ENCODE results near the gene SLC27A4.

The SLC27A4 gene

GRCh38 chr9:128369024-128369706 lies 28.8 kb downstream of the SLC27A4 start:
- no peak for DNase-seq

- DNase-seq: no peak
Observed at GRCh38 chr9:128370367-128370751, 30.0 kb downstream of the SLC27A4 start.

- DNase-seq: peak; percentile 97
Observed at GRCh38 chr9:128370752-128371629, 30.7 kb downstream of the SLC27A4 start, which contains the start of gene URM1. Gene URM1, plus strand, starts transcription at chr9:128371374. Its CDS starts 7 bp downstream, at chr9:128371381.

GRCh38 chr9:128371630-128372117 lies 31.3 kb downstream of the SLC27A4 start:
- DNase-seq: no peak

GRCh38 chr9:128372188-128372641 lies 31.9 kb downstream of the SLC27A4 start:
- no peak for DNase-seq

GRCh38 chr9:128372784-128373183 lies 32.5 kb downstream of the SLC27A4 start:
- no peak for DNase-seq

GRCh38 chr9:128374221-128374675 lies 33.9 kb downstream of the SLC27A4 start:
- no peak for DNase-seq

- DNase-seq: no peak
Observed at GRCh38 chr9:128375865-128376264, 35.5 kb downstream of the SLC27A4 start.

- no peak for DNase-seq
Observed at GRCh38 chr9:128382261-128382660, 41.9 kb downstream of the SLC27A4 start.

- DNase-seq: no peak
Observed at GRCh38 chr9:128383007-128383753, 42.9 kb downstream of the SLC27A4 start.

- no peak for DNase-seq
Observed at GRCh38 chr9:128383791-128384190, 43.5 kb downstream of the SLC27A4 start.

- DNase-seq: no peak
Observed at GRCh38 chr9:128384801-128385495, 44.6 kb downstream of the SLC27A4 start.

GRCh38 chr9:128385496-128386460 lies 45.5 kb downstream of the SLC27A4 start:
- DNase-seq: no peak

GRCh38 chr9:128388150-128388549 lies 47.8 kb downstream of the SLC27A4 start:
- DNase-seq: no peak

GRCh38 chr9:128389395-128390149 lies 49.2 kb downstream of the SLC27A4 start:
- DNase-seq: no peak

GRCh38 chr9:128390150-128390812 lies 50.0 kb downstream of the SLC27A4 start:
- DNase-seq: no peak

- no peak for DNase-seq
Observed at GRCh38 chr9:128390813-128391711, 50.7 kb downstream of the SLC27A4 start.

GRCh38 chr9:128391956-128392301 lies 51.6 kb downstream of the SLC27A4 start:
- no peak for DNase-seq
